NCI-H345 (cell line): ENCODE results near the gene TMEM59.

Source experiments
- DNase-seq: peaks from one replicate; lab custom pipeline; 2025; lab: John Stamatoyannopoulos, UW

Gene TMEM59

DNA sequence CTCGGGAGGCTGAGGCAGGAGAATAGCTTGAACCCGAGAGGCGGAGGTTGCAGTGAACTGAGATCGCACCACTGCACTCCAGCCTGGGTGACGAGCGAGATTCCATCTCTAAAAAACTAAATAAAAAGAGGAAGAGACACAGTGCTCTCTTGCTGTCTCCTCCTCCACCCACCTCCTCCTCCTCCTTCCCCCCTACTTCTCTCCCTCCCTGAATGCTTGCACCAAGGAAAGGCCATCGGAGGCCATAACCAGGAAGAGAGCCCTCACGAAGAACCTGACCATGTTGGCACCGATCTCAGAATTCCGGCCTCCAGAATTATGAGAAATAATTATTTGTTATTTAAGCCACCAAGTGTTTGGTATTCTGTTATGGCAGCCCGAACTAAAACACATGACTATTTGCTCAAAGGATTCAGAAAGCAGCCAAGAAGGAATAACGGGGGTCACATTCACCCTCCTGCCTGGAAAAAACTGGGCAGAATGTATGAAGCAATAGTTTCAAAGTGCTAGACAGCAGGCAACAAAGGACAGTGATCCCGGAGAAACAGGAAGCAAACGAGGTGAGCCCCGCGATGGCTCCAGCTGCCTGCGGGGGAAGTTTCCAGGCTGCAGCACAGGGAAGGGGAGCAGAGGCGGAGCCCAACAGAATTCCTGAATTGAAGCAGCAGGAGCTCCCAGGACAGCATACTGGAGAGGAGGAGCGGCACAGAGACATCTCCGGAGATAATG is 70.8 kb downstream of the TMEM59 start:
- DNase-seq, result no peak

DNA sequence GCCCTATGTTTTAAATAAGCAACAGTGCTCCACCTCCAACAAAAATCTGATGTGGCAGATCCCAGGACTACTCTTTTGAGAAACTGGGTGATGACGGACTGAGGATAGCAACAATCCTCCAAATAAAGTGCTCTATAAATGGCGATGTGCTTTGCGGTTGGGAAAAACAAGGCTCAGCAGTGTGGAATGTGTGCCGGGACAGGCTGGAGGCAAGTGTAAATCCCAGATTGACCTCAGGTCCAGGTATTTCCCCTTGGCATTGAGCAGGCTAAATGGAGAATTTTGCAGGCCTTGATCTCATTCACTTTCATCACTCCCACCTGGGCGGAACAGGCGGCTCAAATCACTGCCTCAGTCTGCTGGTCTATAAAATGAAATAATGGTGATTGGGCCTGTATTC is 71.8 kb downstream of the TMEM59 start:
- DNase-seq, result no peak

DNA sequence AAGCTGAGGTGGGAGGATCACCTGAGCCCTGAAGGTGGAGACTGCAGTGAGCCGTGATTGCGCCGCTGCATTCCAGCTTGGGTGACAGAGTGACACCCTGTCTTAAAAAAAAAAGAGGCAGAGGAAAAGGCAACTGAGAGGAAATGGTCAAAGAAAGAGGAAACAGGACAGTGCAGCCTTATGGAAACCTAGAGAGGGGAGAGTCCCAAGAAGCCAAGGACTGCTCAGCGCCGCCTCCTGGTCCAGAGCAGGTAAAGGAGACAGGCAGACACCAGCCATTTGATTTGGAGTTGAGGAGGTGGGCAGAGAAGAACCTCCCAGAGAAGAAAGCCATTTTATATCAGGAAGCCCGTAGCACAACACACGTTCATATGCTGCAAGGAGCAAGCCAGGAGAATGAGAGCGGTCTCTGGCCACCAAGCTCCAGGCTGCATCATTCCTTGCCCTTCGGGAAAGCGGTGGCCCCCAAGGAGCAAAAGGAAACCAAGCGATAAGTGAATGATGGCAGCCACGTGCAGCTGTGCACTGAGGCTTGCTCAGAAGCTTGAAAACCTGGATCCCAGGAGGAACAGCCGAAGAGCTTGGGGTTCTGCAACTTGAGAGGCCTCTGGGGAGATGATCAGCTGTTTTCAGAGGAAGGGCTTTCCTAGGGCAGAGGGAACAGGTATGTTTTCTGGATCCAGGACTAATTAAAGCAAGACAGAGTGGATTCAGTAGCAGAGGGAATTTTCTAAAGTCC is 73.1 kb downstream of the TMEM59 start:
- no peak for DNase-seq
